ENCODE data around the gene CACNB4. TPM values are rescaled to one million over a fixed set of nuclear protein-coding genes. Genes with fewer than 3 reads are reported as not detected.

Gene CACNB4
- total RNA-seq, 2 experiments from 2014 or later: 0.14 to 0.20 TPM

DNA sequence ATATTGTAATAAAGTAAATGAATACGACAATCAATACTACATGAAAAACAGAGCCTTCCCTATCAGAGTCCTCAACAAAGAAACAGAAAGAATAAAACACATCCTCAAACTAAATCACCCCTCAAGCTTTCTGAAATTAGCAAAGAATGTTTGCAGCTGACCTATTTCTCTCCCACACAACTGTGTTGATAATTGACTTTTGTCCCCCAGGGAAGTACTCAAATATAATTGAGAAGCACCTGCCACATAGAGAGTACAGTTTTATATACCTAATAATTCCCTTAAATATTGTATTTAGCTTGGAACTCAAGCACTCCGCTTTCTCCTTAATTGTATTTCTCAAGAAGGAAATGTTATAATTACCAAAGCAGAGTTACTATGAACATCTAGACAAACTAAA lies 12.6 kb downstream of the CACNB4 start:
- POLR2A ChIA-PET: no interaction called here
- Histone ChIP-seq H3K36me3 (ENCODE audit: insufficient read depth, low read length) (no peaks in the 10 kb centered on the region), H3K27me3 (ENCODE audit: control insufficient read depth in 1 of 2, insufficient read depth in 2 of 2, low read length in 2 of 2) (no peaks in the 10 kb centered on the region), H3K27ac (ENCODE audit: low read depth in 1 of 2, low read length in 2 of 2) (no peak overlapping the region), H3K9me3 (ENCODE audit: control insufficient read depth in 1 of 2, insufficient read depth in 1 of 2, low read length in 2 of 2) (no peaks in the 10 kb centered on the region), H3K4me3 (ENCODE audit: low read length) (no peak overlapping the region), H3K4me1 (ENCODE audit: insufficient read depth, low read length) (no peaks in the 10 kb centered on the region)
- Mint-ChIP-seq H3K4me1 (ENCODE audit: low read depth) (no peaks in the 10 kb centered on the region), H3K4me3 (no peak overlapping the region), H3K9me3 (no peaks in the 10 kb centered on the region), H3K27ac (no peak overlapping the region), H3K27me3 (peaks cover 12% of the 10 kb centered on the region), H3K36me3 (ENCODE audit: low read depth) (no peaks in the 10 kb centered on the region)
- no peak for DNase-seq
- TF ChIP-seq, protein P1, sequence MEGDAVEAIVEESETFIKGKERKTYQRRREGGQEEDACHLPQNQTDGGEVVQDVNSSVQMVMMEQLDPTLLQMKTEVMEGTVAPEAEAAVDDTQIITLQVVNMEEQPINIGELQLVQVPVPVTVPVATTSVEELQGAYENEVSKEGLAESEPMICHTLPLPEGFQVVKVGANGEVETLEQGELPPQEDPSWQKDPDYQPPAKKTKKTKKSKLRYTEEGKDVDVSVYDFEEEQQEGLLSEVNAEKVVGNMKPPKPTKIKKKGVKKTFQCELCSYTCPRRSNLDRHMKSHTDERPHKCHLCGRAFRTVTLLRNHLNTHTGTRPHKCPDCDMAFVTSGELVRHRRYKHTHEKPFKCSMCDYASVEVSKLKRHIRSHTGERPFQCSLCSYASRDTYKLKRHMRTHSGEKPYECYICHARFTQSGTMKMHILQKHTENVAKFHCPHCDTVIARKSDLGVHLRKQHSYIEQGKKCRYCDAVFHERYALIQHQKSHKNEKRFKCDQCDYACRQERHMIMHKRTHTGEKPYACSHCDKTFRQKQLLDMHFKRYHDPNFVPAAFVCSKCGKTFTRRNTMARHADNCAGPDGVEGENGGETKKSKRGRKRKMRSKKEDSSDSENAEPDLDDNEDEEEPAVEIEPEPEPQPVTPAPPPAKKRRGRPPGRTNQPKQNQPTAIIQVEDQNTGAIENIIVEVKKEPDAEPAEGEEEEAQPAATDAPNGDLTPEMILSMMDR (IDR thresholded peaks at IDR 0.05): no peak
- intact Hi-C loops (cut with DNase I, micrococcal nuclease): no loop called here
- no peak for ATAC-seq (ENCODE audit: poor library complexity)
- CTCF ChIA-PET: no interaction called here

GRCh38 chr2:152084076-152084475 lies 14.8 kb downstream of the CACNB4 start:
- Mint-ChIP-seq H3K36me3 (ENCODE audit: low read depth) (no peaks in the 10 kb centered on the region), H3K4me1 (ENCODE audit: low read depth) (no peaks in the 10 kb centered on the region), H3K27ac (no peak overlapping the region), H3K9me3 (no peaks in the 10 kb centered on the region), H3K27me3 (peaks cover 8% of the 10 kb centered on the region), H3K4me3 (no peak overlapping the region)
- peaks cover 0 to 4% of the 10 kb centered on the region in 2 experiments for H3K9me3 ChIP-seq (ENCODE audit: control insufficient read depth in 1 of 2, insufficient read depth in 1 of 2, low read length in 2 of 2)
- H3K27ac ChIP-seq (ENCODE audit: low read depth in 1 of 2, low read length in 2 of 2): no peak overlapping the region
- no peak for ATAC-seq (ENCODE audit: poor library complexity)
- H3K36me3 ChIP-seq (ENCODE audit: insufficient read depth, low read length): no peaks in the 10 kb centered on the region
- TF ChIP-seq, protein P1 (IDR thresholded peaks at IDR 0.05): no peak
- ChIA-PET CTCF (no interaction called here), POLR2A (no interaction called here)
- intact Hi-C loops (cut with DNase I, micrococcal nuclease): no loop called here
- no peaks in the 10 kb centered on the region for H3K4me1 ChIP-seq (ENCODE audit: insufficient read depth, low read length)
- H3K4me3 ChIP-seq (ENCODE audit: low read length): no peak overlapping the region
- H3K27me3 ChIP-seq (ENCODE audit: control insufficient read depth in 1 of 2, insufficient read depth in 2 of 2, low read length in 2 of 2): no peaks in the 10 kb centered on the region
- no peak for DNase-seq

DNA sequence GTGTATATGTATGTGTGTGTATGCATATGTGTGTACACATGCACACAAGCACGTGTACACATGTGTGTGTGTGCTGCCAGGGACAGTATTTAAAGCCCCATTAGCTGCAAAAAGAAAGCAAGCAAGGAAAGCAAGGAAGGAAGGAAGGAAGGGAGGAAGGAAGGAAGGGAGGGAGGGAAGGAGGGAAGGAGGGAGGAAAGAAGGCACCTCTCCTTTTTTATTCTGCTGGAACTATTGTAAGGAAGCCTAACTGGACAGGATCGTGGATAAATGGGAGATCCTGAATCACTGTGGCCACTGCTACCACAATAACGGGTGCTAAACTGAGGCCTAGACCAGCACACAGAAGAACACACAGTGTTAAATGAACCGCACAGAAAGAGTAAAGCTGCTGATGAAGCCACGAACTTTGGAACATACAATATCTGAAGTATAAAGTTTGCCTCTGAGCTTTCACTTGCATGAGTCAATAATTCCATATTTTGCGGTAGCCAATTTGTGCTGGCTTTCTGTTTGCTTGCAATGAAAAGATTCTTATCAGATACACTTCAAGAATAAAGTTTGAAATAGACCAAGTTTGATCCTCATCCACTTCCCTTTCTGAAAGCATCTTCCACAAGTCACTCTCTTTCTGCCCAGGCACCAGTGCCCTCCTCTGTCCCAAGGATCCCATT lies 15.5 kb downstream of the CACNB4 start:
- Histone ChIP-seq H3K9me3 (ENCODE audit: control insufficient read depth in 1 of 2, insufficient read depth in 1 of 2, low read length in 2 of 2) (peaks cover 0 to 4% of the 10 kb centered on the region in 2 experiments), H3K27ac (ENCODE audit: low read depth in 1 of 2, low read length in 2 of 2) (no peak overlapping the region), H3K4me3 (ENCODE audit: low read length) (no peak overlapping the region), H3K4me1 (ENCODE audit: insufficient read depth, low read length) (no peaks in the 10 kb centered on the region), H3K36me3 (ENCODE audit: insufficient read depth, low read length) (no peaks in the 10 kb centered on the region), H3K27me3 (ENCODE audit: control insufficient read depth in 1 of 2, insufficient read depth in 2 of 2, low read length in 2 of 2) (no peaks in the 10 kb centered on the region)
- Mint-ChIP-seq H3K4me3 (no peak overlapping the region), H3K36me3 (ENCODE audit: low read depth) (no peaks in the 10 kb centered on the region), H3K27me3 (peaks cover 3% of the 10 kb centered on the region), H3K9me3 (no peaks in the 10 kb centered on the region), H3K4me1 (ENCODE audit: low read depth) (no peaks in the 10 kb centered on the region), H3K27ac (no peak overlapping the region)
- no peak for ATAC-seq (ENCODE audit: poor library complexity)
- TF ChIP-seq, protein P1 (IDR thresholded peaks at IDR 0.05): no peak
- intact Hi-C loops (cut with DNase I, micrococcal nuclease): no loop called here
- POLR2A ChIA-PET: no interaction called here
- CTCF ChIA-PET: no interaction called here
- DNase-seq: no peak

Measured in CD4-positive, alpha-beta T cell (primary cell).